Endothelial cell of umbilical vein (primary cell): ENCODE measurements around the gene PPM1H.

ENCODE experiments used
- EZH2 ChIP-seq: IDR thresholded peaks from 2 replicates; pipeline ENCODE4 v1.6.1; 2012; ENCODE audit warnings: borderline replicate concordance, low read depth, mild to moderate bottlenecking, moderate library complexity, low read length, inconsistent platforms; ENCODE audit not compliant: severe bottlenecking
- GATA2 ChIP-seq: IDR thresholded peaks from 2 replicates; pipeline ENCODE4 v1.7.0; 2011; ENCODE audit warnings: low read depth, mild to moderate bottlenecking, moderate library complexity, mixed read lengths, low read length; ENCODE audit not compliant: insufficient read length, insufficient read depth
- MYC ChIP-seq: IDR thresholded peaks from one replicate; pipeline ENCODE4 v1.6.1; 2011; ENCODE audit warnings: mild to moderate bottlenecking, low read depth, low read length
- POLR2A ChIP-seq: IDR thresholded peaks from 2 replicates; pipeline ENCODE4 v1.6.1; 2012; ENCODE audit warnings: low read depth, mild to moderate bottlenecking, control low read depth, low read length
- POLR2AphosphoS5 ChIP-seq: IDR thresholded peaks from 2 replicates; pipeline ENCODE4 v1.6.1; 2012; ENCODE audit warnings: low read depth, mild to moderate bottlenecking, control low read depth, low read length, moderate library complexity; ENCODE audit not compliant: insufficient read depth
- TF ChIP-seq, protein P1 (sequence below), 2 donors: IDR thresholded peaks; 1 replicate in 1 of 2; 2 replicates in 1 of 2; pipeline ENCODE4 v1.5.1; 2011; ENCODE audit warnings: low read length in 2 of 2, mild to moderate bottlenecking in 2 of 2, moderate library complexity in 2 of 2, control low read depth in 1 of 2, inconsistent platforms in 1 of 2, low read depth in 1 of 2; ENCODE audit not compliant: insufficient read depth in 1 of 2; ENCODE audit errors: extremely low read depth in 1 of 2
- TF ChIP-seq, protein P2 (sequence below): IDR thresholded peaks from 2 replicates; pipeline ENCODE4 v1.6.1; 2011; ENCODE audit not compliant: insufficient read depth, insufficient read length

DNA sequence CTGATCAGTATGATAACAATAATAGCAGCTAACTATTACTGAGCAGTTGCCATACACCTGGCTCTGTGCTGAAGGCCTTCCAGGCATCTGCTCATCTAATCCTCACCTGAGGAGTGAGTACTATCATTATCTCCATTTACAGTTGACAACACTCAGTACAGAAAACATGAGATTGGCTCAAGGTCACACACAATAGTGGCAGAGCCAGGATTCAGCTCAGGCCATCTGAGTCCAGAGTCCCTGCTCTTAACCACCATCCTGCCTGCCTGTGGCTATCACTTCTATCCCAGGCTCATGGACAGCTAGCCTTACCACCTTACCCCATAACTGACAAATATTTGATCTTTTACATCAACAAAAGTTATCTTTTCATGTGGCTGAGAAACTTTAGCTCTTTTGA is 155.5 kb downstream of the PPM1H start:
- TF ChIP-seq, protein P1, sequence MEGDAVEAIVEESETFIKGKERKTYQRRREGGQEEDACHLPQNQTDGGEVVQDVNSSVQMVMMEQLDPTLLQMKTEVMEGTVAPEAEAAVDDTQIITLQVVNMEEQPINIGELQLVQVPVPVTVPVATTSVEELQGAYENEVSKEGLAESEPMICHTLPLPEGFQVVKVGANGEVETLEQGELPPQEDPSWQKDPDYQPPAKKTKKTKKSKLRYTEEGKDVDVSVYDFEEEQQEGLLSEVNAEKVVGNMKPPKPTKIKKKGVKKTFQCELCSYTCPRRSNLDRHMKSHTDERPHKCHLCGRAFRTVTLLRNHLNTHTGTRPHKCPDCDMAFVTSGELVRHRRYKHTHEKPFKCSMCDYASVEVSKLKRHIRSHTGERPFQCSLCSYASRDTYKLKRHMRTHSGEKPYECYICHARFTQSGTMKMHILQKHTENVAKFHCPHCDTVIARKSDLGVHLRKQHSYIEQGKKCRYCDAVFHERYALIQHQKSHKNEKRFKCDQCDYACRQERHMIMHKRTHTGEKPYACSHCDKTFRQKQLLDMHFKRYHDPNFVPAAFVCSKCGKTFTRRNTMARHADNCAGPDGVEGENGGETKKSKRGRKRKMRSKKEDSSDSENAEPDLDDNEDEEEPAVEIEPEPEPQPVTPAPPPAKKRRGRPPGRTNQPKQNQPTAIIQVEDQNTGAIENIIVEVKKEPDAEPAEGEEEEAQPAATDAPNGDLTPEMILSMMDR (IDR thresholded peaks at IDR 0.05; ENCODE audit: extremely low read depth in 1 of 2, insufficient read depth in 1 of 2, low read depth in 1 of 2, low read length in 2 of 2), result no peak
- no peak for TF ChIP-seq POLR2A
- no peak for TF ChIP-seq GATA2
- no peak for TF ChIP-seq EZH2
- no peak for TF ChIP-seq POLR2AphosphoS5
- TF ChIP-seq MYC, result no peak
- TF ChIP-seq, protein P2, sequence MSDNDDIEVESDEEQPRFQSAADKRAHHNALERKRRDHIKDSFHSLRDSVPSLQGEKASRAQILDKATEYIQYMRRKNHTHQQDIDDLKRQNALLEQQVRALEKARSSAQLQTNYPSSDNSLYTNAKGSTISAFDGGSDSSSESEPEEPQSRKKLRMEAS, result no peak
